ENCODE results near the gene ALG5. TPM values are rescaled to one million over a fixed set of nuclear protein-coding genes. Genes with fewer than 3 reads are reported as not detected.

ALG5 gene
- polyA plus RNA-seq, 1 of the 3 experiments (the other 2 are of a cell fraction), result 24.2 TPM

GRCh38 chr13:37023871-37024270 lies 24.7 kb upstream of the ALG5 start:
- H3K4me1 ChIP-seq (ENCODE audit: control insufficient read depth in 1 of 2, insufficient read depth in 2 of 2, low read depth in 1 of 2, low read length in 1 of 2), result peaks cover 3 to 7% of the 10 kb centered on the region in 2 experiments; a peak in 3 of 4 replicates
- no peak overlapping the region for H3K4me3 ChIP-seq (ENCODE audit: low read depth in 2 of 2, low read length in 1 of 2)
- H3K27me3 ChIP-seq (ENCODE audit: insufficient read depth), result no peaks in the 10 kb centered on the region
- POLR2A ChIA-PET, result no interaction called here
- WGBS (ENCODE audit: low lambda C conversion rate), result 32% methylated on average over 1 of the region's 1 CpG
- H3K4me2 ChIP-seq, result no peak overlapping the region
- no peaks in the 10 kb centered on the region; the same call in 1 of the 2 replicates for H3K9me2 ChIP-seq
- H4K20me1 ChIP-seq (ENCODE audit: insufficient read depth), result no peaks in the 10 kb centered on the region
- H3K27ac ChIP-seq (ENCODE audit: low read depth in 2 of 2, low read length in 1 of 2), result peak overlapping the region in 1 of 2 experiments; percentile 46; a peak in 1 of 4 replicates
- no peak overlapping the region for H2AFZ ChIP-seq (ENCODE audit: low read depth)
- H3K9ac ChIP-seq, result no peak overlapping the region
- CTCF ChIA-PET, result interaction anchor here (0.6 kb wide), 1 partner anchor 34 kb away, joined by 3 read pairs; no protein-coding TSS in a partner anchor
- TF ChIP-seq, protein P1, sequence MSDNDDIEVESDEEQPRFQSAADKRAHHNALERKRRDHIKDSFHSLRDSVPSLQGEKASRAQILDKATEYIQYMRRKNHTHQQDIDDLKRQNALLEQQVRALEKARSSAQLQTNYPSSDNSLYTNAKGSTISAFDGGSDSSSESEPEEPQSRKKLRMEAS (IDR thresholded peaks at IDR 0.05; ENCODE audit: low read depth), result 0 out of 2 replicates have a peak, but pooled peaks have one; percentile 46
- TF ChIP-seq, protein P2, sequence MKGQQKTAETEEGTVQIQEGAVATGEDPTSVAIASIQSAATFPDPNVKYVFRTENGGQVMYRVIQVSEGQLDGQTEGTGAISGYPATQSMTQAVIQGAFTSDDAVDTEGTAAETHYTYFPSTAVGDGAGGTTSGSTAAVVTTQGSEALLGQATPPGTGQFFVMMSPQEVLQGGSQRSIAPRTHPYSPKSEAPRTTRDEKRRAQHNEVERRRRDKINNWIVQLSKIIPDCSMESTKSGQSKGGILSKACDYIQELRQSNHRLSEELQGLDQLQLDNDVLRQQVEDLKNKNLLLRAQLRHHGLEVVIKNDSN (IDR thresholded peaks at IDR 0.05; ENCODE audit: borderline replicate concordance, low read depth), result no peak
- TF ChIP-seq TCF12 (IDR thresholded peaks at IDR 0.05) (peak; percentile 47), FOXM1 (IDR thresholded peaks at IDR 0.05; ENCODE audit: low read depth) (no peak), JUND (IDR thresholded peaks at IDR 0.05) (0 out of 2 replicates have a peak, but pooled peaks have one; percentile 18), PBX3 (IDR thresholded peaks at IDR 0.05) (peak; percentile 28; the same call in 1 of the 2 replicates), FOSL2 (IDR thresholded peaks at IDR 0.05; ENCODE audit: borderline replicate concordance, low read depth) (peak; percentile 13; the same call in 1 of the 2 replicates), SMC3 (IDR thresholded peaks at IDR 0.05; ENCODE audit: low read depth, low read length) (no peak), ELF1 (IDR thresholded peaks at IDR 0.05) (no peak)
- peaks cover 26% of the 10 kb centered on the region for H3K79me2 ChIP-seq (ENCODE audit: insufficient read depth)
- H3K36me3 ChIP-seq (replicated peaks in 1 of 2; ENCODE audit: control insufficient read depth in 1 of 2, insufficient read depth in 2 of 2, low read length in 1 of 2), result peaks cover 94 to 95% of the 10 kb centered on the region in 2 experiments
- H3K9me3 ChIP-seq, result no peaks in the 10 kb centered on the region
- H3F3A ChIP-seq (replicated peaks; ENCODE audit: insufficient read depth), result peaks cover 36% of the 10 kb centered on the region
- no peak for DNase-seq

- no peak overlapping the region for H3K9ac ChIP-seq
- no peaks in the 10 kb centered on the region for H3K9me2 ChIP-seq
- H3K27ac ChIP-seq (ENCODE audit: low read depth in 2 of 2, low read length in 1 of 2), result no peak overlapping the region
- peaks cover 19% of the 10 kb centered on the region for H3F3A ChIP-seq (replicated peaks; ENCODE audit: insufficient read depth)
- no peak overlapping the region for H2AFZ ChIP-seq (ENCODE audit: low read depth)
- H3K4me3 ChIP-seq (ENCODE audit: low read depth in 2 of 2, low read length in 1 of 2), result no peak overlapping the region
- no peaks in the 10 kb centered on the region for H4K20me1 ChIP-seq (ENCODE audit: insufficient read depth)
- H3K4me1 ChIP-seq (ENCODE audit: control insufficient read depth in 1 of 2, insufficient read depth in 2 of 2, low read depth in 1 of 2, low read length in 1 of 2), result no peaks in the 10 kb centered on the region; a peak in 1 of 4 replicates
- no peaks in the 10 kb centered on the region for H3K9me3 ChIP-seq
- H3K36me3 ChIP-seq (replicated peaks in 1 of 2; ENCODE audit: control insufficient read depth in 1 of 2, insufficient read depth in 2 of 2, low read length in 1 of 2), result peaks cover 94 to 95% of the 10 kb centered on the region in 2 experiments
- CTCF ChIA-PET, result interaction anchor here (4.6 kb wide), 1 partner anchor 14 kb away, joined by 26 read pairs; the partner anchor contains the start of genes ALG5 and EXOSC8
- POLR2A ChIA-PET, result no interaction called here
- 96% methylated on average over 1 of the region's 1 CpG for WGBS (ENCODE audit: low lambda C conversion rate)
- H3K79me2 ChIP-seq (ENCODE audit: insufficient read depth), result peaks cover 31% of the 10 kb centered on the region
- TF ChIP-seq USF2 (IDR thresholded peaks at IDR 0.05; ENCODE audit: borderline replicate concordance, low read depth, low read length), result no peak
- TF ChIP-seq YY1 (IDR thresholded peaks at IDR 0.05; ENCODE audit: low read depth), result no peak
- no peak for TF ChIP-seq GATA2 (CRISPR knock-in tag; IDR thresholded peaks at IDR 0.05)
- TF ChIP-seq MEF2A (IDR thresholded peaks at IDR 0.05; ENCODE audit: borderline replicate concordance, low read depth), result no peak
- no peak for TF ChIP-seq TAF1 (IDR thresholded peaks at IDR 0.05; ENCODE audit: borderline replicate concordance, low read depth, low read length)
- TF ChIP-seq, protein P3, sequence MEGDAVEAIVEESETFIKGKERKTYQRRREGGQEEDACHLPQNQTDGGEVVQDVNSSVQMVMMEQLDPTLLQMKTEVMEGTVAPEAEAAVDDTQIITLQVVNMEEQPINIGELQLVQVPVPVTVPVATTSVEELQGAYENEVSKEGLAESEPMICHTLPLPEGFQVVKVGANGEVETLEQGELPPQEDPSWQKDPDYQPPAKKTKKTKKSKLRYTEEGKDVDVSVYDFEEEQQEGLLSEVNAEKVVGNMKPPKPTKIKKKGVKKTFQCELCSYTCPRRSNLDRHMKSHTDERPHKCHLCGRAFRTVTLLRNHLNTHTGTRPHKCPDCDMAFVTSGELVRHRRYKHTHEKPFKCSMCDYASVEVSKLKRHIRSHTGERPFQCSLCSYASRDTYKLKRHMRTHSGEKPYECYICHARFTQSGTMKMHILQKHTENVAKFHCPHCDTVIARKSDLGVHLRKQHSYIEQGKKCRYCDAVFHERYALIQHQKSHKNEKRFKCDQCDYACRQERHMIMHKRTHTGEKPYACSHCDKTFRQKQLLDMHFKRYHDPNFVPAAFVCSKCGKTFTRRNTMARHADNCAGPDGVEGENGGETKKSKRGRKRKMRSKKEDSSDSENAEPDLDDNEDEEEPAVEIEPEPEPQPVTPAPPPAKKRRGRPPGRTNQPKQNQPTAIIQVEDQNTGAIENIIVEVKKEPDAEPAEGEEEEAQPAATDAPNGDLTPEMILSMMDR (IDR thresholded peaks at IDR 0.05), result no peak
- TF ChIP-seq RAD21 (IDR thresholded peaks at IDR 0.05; ENCODE audit: low read length), result no peak
- no peak overlapping the region for H3K4me2 ChIP-seq
- no peaks in the 10 kb centered on the region for H3K27me3 ChIP-seq (ENCODE audit: insufficient read depth)
- no peak for DNase-seq
Measured at GRCh38 chr13:37014609-37015008, 15.5 kb upstream of the ALG5 start.

All from SK-N-SH (cell line).